ENCODE measurements around the gene TBC1D22A.
"Not testable (repeated sequence)": the region's sequence is repeated elsewhere in the genome, so short reads cannot be mapped to it uniquely, and the experiment has no call there.

TBC1D22A gene

GRCh38 chr22:46762238-46763050, at the start of gene TBC1D22A:
Gene TBC1D22A, plus strand, starts transcription at chr22:46762650. Its CDS starts 137 bp downstream, at chr22:46762787.
- DNase-seq (ENCODE audit: low spot score) = peak; percentile 95

- no peak for DNase-seq (ENCODE audit: low spot score)
Measured at GRCh38 chr22:46714550-46714949, 47.9 kb upstream of the TBC1D22A start.

- no peak for DNase-seq (ENCODE audit: low spot score)
Measured at GRCh38 chr22:46719921-46720320, 42.5 kb upstream of the TBC1D22A start.

GRCh38 chr22:46721501-46722085, 40.9 kb upstream of the TBC1D22A start:
- DNase-seq (ENCODE audit: low spot score) = no peak

- no peak for DNase-seq (ENCODE audit: low spot score)
Measured at GRCh38 chr22:46723882-46724281, 38.6 kb upstream of the TBC1D22A start.

- no peak for DNase-seq (ENCODE audit: low spot score)
Measured at GRCh38 chr22:46725096-46725495, 37.4 kb upstream of the TBC1D22A start.

GRCh38 chr22:46726066-46726985, 36.1 kb upstream of the TBC1D22A start:
- DNase-seq (ENCODE audit: low spot score) = no peak

GRCh38 chr22:46726986-46727317, 35.5 kb upstream of the TBC1D22A start:
- no peak for DNase-seq (ENCODE audit: low spot score)

- no peak for DNase-seq (ENCODE audit: low spot score)
Measured at GRCh38 chr22:46727813-46728364, 34.6 kb upstream of the TBC1D22A start.

GRCh38 chr22:46728470-46728869, 34.0 kb upstream of the TBC1D22A start:
- no peak for DNase-seq (ENCODE audit: low spot score)

- no peak for DNase-seq (ENCODE audit: low spot score)
Measured at GRCh38 chr22:46730568-46731245, 31.7 kb upstream of the TBC1D22A start.

- DNase-seq (ENCODE audit: low spot score) = no peak
Measured at GRCh38 chr22:46731246-46732040, 31.0 kb upstream of the TBC1D22A start.

GRCh38 chr22:46732041-46732379, 30.4 kb upstream of the TBC1D22A start:
- no peak for DNase-seq (ENCODE audit: low spot score)

- no peak for DNase-seq (ENCODE audit: low spot score)
Measured at GRCh38 chr22:46732513-46732912, 29.9 kb upstream of the TBC1D22A start.

GRCh38 chr22:46734213-46734722, 28.2 kb upstream of the TBC1D22A start:
- DNase-seq (ENCODE audit: low spot score) = not testable (repeated sequence)

GRCh38 chr22:46734830-46735453, 27.5 kb upstream of the TBC1D22A start:
- peak; percentile 72 for DNase-seq (ENCODE audit: low spot score)

GRCh38 chr22:46735747-46736608, 26.5 kb upstream of the TBC1D22A start:
- no peak for DNase-seq (ENCODE audit: low spot score)

- DNase-seq (ENCODE audit: low spot score) = no peak
Measured at GRCh38 chr22:46736705-46737104, 25.7 kb upstream of the TBC1D22A start.
